GM19324 (cell line): Measurements from ENCODE around the gene RER1.

Experiments used
- ATAC-seq: cut with Tn5 transposase; IDR thresholded peaks from one replicate; pipeline ENCODE4 v1.9.1; 2021; ENCODE audit warnings: mild to moderate bottlenecking, moderate library complexity; ENCODE audit not compliant: unreplicated experiment, low FRiP score

Gene RER1, protein sequence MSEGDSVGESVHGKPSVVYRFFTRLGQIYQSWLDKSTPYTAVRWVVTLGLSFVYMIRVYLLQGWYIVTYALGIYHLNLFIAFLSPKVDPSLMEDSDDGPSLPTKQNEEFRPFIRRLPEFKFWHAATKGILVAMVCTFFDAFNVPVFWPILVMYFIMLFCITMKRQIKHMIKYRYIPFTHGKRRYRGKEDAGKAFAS

DNA sequence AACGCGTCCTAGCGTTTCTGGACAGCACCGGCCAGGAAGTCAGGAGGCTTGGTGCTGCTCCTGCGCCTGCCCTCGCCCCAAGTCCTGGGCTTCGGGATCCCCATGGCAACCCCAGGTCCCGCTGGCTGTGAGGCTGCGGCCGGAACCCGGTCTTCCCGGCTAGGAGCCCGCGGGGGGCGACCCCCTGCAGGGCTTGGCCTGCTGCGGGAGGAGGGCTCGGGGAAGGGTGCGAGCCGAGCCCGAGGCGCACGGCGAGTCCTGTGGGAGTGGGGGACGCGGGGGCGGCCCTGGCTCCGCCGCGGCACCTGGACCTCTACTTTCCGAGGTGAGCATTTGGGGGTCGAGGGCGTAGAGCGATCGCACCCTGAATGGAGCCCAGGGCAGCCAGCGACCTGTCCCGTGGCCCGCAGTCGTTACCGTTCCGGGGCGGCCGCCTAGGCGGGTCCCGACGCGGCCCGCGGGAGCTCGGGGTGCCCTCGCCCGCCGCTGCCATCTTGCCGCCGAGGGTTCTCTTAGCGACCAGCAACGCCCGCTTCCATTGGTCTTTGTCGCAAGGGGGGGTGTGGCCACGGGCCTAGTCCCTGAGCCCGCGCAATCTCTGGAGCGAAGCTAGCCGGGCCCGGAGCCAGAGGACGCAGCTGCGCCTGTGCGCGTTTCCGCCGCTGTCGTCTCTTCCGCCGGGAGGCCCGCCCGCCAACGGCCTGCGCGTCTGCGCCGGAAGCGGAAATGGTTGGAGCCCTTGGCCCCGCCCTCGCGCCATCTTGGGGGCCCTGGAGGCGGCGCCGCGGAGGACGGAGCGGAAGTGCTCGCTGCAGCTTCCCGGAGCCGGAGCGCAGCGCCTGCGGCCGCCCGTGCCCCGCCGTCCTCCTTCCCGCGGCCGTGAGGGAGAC is at the start of gene RER1, which contains the start of gene MORN1:
TSS of gene RER1 (plus strand) at position 801 of the 890 bp plus-strand sequence. CDS start 3,950 bp downstream, outside the sequence.
TSS of gene MORN1 (minus strand) at position 514 of the 890 bp plus-strand sequence. CDS start at position 493, 21 bp downstream.
- ATAC-seq: peak; percentile 95

DNA sequence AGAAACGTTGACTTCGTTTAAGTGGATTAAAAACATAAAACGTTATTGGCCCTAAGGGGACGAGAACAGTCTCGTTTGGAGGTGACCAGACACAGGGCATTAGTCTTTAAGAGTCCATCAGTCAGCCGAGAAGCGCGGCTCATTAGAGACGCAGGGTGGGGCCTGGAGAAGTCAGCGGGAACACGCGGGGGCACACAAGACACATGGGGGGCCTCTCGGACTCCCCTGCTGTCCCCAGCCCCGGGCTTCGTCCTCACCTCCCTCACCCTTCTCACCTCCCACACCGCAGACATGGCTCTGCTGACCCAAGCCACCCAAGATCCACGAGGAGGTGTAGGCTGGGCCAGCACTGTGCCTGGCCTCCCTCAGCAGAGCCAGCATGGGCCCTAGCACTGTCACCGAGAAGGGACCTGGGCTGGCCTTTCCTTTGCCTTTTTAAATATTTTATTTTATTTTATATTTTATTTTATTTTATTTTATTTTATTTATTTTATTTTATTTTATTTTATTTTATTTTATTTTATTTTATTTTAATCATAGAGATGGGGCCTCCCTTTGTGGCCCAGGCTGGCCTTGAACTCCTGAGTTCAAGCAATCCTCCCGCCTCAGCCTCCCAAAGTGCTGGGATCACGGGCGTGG is 49.1 kb upstream of the RER1 start:
- ATAC-seq: no peak

DNA sequence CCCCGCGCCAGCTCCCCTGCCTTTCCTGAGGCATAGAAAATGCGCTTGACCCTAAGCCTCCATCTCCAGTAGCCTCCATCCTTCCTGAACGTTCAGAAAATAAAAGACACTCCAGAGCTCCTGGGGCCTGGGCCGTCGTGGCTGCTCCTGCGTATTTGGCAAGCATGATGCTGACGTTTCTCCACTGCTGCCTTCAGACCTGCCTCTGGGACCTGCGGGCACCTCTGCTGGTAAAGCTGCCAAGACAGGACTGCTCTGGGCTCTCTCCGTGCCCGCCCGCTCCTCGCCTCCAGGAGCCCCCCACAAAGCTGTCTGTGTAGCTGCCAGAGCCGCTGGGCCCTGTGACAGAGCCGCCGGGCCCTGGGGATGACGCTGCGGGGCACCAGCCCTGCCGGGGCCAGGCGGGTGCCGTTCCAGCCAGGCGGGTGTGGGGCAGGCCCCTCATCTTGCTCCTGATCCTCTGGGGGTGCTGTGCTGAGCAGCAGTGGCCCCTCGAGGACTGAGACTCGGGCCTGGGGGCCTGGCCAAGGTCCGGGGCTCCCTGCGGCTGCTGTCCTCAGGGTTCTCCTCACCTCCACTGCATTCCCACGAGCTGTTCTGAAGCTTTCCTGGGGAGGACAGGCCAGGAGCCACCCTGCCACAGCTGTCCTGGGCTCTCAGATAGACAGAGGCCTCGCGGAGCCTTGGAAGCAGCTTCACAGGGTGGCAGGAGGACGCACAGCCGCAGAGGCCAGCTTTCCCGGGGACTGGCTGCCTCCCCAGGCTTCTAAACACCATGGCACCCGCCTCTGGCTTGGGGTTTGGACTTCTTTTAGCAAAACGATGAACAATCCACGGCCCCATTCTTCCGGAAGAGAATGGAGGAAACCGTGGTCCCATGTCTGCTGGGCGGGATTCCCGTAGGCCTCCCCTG is 48.4 kb upstream of the RER1 start:
- ATAC-seq: no peak

DNA sequence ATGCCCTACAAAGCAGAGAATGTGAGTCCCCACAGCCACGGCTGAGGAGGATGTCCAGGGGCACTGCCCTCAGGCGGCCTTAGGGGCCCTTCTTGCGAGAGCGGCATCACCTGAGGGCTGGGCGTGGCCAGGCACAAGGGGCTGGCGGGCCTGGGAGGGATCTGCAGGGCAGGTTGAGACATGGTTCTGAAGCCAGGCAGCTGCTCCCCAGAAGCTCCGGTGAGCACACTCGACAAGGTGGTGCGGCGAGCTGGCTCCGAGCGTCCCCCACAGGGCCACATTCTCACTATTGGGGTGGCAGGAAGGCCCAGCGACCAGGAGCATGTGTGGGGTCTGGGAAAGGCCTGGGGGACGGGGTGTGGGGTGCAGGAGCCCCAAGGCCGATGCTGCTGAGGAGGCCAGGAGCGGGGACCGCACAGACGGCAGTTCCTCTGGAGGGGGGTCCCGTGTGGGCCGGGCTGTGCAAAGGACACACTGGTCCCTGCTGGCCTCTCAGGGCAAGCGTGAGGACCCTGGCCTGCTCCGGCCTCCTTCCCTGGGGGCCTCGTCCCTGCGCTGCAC is 47.4 kb upstream of the RER1 start:
- no peak for ATAC-seq

DNA sequence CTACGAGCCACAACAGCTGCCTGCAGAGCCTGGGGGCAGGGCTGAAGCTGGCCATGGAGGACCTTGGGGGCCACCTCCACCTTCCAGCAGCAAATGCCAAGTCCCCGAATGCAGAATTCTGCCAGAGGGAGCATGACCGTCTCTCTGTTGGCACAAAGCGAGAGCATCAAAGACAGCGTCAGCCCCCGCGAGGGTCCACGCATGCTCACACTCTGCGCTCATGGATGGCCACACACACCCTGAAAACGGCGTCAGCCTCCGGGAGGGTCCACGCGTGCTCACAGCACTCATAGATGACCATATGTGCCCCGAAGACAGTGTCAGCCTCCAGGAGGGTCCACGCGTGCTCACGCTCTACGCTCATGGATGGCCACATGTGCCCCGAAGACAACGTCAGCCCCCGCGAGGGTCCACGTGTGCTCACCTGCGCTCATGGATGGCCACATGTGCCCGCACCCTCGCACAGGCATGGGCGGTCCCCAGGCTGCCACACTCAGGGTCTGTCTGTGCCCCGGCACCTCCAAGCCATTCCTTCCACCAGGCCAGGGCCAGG is 46.8 kb upstream of the RER1 start:
- no peak for ATAC-seq

DNA sequence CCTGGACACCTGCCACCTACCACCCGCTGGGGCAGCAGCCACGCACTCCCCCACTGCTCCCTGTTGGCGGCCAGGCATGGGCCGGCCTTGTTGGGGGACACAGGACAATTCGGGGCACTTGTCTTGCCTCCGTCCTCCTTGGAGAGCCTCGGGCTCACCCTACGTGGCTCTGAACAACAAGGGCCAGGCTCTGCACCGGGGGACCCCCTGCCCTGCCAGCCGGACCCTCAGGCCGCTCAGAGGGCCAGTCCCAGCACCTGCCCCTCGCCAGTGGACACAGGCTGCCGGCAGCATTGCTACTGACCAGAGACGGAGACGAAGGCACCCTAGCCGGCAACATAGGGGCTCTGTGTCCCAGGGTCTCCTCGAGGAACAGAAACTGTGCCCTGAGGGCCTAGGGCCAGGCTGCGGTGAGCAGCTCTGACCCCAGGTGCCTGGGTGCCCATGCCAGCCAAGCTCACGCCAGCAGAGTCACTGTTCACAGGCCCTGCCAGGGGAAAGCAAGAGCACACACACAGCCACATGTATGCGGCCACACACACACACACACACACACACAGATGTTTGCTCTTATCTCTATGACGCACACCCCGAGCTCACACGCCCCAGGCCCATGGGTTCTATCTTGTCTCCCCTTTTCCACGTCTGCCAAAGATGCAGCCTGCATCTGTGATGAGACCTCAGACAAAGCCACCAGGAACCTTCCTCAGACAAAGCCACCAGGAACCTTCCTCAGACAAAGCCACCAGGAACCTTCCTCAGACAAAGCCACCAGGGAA is 46.2 kb upstream of the RER1 start:
- ATAC-seq: no peak

DNA sequence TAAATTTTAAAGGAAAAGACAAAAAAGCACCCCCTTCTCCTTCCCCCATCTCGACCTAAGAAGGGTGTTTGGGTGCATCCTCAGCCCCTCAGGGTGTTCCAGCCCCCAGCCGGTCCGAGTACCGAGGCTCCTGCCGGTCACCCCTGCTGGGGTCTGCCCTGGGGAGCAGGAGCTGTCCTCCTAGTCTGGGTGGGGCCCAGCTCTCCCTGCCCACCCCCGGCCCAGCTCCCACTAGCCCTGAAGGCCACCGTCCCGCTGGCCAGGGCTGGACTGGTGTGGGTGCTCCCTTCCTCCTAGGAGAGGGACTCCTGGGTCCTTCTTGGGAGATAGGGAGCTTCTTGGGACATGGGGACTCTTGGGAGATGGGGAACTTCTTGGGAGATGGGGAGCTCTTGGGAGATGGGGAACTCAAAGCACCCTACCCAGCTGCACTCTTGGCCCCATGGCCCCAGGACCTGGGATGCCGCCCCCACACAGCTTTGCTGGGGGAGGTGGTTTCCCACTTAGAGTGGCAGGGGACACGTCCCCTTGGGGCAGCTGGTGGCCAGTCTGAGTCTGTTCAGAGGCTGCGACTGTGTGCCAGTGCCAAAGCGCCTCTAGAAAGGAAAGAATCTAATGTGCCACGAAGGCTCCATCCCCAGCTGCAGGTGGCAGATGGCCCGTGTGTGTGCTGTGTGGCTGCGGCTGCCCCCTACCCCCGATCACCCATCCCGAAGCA is 44.8 kb upstream of the RER1 start:
- ATAC-seq: no peak

DNA sequence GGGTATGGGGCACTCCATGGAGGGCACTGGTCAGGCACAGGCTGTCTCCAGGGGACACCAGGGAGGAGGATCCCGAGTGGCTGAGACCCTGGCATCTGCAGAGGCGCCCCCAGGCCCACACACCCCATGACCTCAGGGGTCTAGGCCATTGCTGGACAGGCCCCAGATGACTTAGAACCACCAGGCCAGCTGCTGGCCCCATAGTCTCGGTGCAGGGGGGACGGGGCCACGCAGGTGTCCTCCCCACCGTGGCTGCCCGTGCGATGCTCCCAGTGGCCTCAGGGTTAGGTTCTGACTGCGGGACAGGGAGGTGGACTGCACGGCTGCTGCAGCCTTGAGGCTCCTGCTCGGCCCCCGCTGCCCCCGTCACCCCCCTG is 44.2 kb upstream of the RER1 start:
- no peak for ATAC-seq

DNA sequence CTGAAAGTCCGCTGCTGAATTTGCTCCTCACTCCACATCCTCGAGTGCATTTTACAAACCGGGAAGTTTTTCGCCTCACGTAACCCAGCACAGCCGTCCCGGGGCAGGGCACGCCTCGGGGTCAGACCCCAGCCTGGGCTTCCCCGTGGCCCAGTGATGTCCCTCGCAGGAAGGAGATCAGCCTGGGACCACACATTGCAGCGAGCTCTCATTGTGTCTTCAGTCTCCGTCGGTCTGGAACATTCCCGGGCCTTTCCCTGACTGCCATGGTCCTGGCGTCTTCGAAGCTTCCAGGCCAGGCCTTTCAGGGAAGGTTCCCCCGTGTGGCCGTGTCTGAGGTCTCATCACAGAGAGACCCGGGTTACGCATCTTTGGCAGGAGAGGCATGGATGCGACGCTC is 43.7 kb upstream of the RER1 start:
- no peak for ATAC-seq

DNA sequence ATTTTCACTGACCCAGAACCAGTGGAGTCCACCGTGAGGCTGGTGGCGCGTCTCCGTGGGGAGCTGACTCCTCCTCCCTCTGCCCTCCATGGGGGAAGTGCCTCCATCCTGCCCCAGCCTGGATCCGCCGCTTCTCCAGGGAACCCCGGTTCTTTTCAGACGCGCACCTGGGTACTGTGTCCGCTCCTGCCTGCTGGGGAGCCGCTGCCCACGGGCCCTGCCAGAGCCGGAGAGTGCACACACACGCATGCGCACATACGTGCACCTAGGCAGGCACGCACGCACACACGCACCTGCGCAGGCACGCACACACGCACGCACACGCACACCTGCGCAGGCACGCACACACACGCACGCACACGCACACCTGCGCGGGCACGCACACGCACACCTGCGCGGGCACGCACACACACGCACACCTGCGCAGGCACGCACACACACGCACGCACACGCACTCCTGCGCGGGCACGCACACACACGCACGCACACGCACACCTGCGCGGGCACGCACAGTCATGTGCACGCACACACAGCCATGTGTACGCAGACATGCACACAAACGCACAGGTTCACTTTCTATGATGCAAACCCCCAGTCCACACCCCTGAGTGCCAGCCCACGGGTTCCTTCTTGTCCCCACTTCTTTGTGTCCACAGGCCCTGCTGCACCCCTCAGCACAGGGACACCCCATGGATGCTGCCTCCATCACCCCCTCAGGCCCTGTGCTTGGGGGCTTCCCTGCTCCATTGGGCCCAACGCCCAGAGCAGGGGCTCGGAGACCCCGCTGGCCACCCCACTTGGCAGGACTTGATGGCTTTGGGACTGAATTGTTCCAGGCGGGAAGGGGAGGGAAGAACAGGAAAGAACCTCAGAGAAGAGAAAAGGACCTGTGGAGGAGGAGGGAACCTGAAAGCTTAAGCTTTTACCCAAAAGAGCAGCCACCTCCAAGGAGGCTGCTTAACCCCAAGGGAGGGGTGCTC is 43.0 kb upstream of the RER1 start:
- ATAC-seq: no peak

DNA sequence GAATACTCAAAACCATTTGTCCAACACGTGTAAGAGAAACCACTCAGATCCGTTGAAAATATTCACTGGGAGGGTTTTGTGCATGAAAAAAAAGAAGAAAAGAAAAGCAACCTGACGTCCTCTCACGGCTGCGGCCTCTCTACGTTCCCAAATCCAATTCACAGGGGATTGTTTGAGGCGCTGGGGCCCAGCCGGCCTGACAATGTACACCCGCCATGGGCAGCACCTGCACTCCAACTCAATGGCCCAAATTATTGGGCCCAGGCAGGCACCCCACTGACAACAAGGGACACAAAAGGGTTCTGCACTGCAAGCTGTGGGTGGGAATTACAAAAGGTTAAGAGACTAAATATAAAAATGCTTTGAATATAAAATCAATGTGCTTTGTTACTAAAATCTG is 41.8 kb upstream of the RER1 start:
- ATAC-seq: no peak

DNA sequence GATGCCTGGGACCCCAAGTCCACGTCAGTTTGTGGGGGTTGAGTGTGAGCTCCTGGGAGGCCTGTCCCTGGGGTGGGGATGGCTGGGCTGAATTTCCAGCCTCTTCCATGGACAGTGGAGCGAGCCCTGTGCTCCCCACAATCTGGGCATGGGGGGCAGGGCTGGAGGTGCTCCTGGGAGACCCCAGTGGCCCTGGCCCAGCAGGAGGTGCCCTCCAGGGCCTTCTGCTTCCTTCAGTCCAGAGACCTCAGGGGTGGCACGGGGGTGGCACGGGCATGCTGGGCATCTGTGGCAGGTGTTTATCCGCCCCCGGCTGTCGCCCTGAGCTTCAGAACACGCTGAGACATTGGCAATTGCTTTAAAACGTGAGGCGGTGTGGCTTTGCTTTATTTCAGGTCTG is 41.1 kb upstream of the RER1 start:
- no peak for ATAC-seq

DNA sequence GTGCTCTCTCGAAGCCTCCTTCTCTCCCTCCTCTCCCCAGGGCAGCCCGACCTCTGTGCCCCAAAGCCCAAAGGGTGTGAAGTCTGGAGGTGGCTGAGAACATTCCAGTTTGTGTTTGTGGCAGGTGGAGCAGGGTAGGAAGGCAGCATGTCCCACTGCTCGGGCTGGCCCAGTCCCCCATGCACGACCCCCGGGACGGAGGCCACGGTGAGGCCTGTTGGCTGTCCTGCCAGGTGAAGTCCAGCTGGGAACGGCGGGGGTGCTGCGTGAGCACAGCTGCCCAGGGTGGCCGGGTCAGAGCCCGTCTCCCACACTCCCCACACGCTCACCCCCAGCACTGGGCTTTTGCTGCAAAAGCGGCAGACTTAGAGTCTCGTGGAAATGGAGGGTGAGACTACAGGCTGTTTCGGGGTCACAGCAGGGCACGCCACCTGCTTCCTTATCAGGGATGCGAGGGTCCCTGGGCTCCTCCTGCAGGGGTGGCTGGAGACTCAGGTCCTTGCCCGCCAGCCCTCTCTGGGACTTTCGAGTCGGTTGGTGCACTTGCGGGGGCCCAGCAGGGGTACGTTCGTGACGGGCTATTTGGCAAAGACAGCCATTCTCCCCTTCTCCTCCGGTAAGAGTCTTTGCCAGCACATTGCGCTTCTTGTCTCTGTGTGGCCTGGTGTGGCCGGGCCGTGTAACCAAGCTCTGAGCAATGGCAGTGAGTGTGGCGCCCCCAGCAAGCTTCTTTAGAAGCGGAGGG is 40.6 kb upstream of the RER1 start:
- no peak for ATAC-seq

DNA sequence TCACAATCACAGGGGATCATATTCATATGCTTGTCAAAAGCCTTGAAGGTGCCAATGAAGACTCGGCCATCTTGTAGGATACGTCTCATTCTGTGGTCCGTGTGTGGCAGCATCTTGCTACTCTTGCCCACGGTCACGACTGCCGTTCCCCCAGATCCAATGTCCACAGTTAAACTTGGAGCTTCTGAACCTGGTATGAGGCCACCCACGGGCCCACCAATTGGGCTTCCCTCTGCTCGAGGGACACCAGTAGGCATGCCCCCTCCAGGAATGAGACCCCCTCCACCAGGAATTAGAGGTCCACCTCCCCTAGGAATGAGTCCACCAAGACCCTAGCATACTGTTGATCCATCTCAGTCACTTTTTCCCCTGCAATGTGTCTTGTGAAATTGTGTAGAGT is 39.9 kb upstream of the RER1 start:
- ATAC-seq: no peak

DNA sequence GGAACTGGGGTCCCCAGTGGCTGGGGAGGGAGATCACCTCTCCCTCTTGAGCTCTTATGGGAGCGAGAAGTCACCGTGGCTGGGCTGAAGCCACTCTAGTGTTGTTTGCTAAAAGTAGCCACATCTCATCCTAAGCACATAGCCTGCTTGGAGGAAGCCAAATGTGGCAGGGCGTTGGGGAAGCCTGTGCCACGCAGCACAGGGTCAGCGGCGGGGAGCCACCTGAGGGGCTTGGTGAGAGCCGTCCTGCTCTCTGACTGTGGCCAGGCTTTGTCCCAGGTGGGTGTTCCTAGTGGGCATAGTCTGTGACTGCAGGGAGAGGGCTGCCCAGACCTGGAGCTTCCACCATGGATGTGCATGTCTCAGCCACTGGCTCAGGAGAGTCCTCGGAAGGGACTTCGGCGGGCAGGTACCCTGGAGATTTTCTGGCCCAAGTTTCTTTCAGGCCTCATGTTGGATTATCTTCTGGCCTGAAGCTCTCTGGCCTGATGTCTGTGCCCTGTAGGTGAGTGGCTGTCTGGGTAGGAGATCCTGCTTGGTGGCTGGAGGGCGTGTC is 39.2 kb upstream of the RER1 start:
- ATAC-seq: no peak

DNA sequence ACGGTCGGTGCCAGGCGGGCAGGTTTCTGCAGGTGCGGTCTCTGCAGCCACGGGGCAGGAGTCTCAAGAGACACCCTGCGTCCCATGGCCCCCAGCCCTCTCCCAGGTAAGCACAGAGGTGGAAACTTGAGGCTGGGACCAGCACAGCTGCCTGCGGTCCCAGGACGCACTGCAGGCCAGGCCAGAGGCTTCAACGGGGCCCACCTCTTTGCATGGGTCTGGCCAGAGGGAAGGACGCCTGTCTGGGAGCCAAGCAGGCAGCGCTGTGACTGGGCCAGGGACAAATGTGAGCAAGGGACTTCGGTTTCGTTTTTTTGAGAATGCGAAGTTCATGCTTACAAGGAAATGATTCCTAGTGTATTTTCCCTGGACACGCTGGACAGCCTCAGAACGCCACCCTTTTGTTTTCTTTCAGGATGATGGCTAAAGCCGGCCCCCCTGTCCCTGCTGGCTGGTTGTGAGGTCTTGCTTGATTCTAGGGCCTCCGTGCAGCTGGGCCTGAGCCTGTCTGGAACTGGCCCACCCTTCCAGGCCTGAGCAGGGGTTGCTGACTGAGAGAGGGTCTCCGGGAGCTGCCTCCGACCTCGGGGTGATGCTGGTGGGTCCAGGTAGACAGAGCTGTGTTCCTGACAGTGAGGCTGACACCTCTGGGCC is 38.6 kb upstream of the RER1 start:
- ATAC-seq: no peak
